Measurements from ENCODE around the gene AMBRA1. TPM values are rescaled to one million over a fixed set of nuclear protein-coding genes. Genes with fewer than 3 reads are reported as not detected.

Gene AMBRA1
- total RNA-seq, 4 donors from 2014 or later, result 20.2 to 31.3 (median 25.9) TPM

- H3K27ac ChIP-seq, result peak overlapping the region in 1 of 4 donors; percentile 16
- intact Hi-C loops (cut with DNase I), result no loop called here
- 60 to 92% methylated on average over 1 of the region's 1 CpG for WGBS, 2 donors
Measured at GRCh38 chr11:46514370-46514769, 79.5 kb downstream of the AMBRA1 start.

GRCh38 chr11:46513934-46514342, 79.9 kb downstream of the AMBRA1 start:
- H3K4me1 ChIP-seq, result peaks cover 0 to 24% (median 0%) of the 10 kb centered on the region in 3 donors
- WGBS, 2 donors, result 24 to 40% methylated on average over 3 of the region's 3 CpGs
- DNase-seq, result no peak
- intact Hi-C loops (cut with DNase I), result no loop called here
- H3K4me3 ChIP-seq, result no peak overlapping the region
- H3K36me3 ChIP-seq, result peaks cover 0 to 26% (median 0%) of the 10 kb centered on the region in 3 donors
- no peaks in the 10 kb centered on the region for H3K27me3 ChIP-seq
- H3K9me3 ChIP-seq, result no peaks in the 10 kb centered on the region
- H3K27ac ChIP-seq, result peak overlapping the region in 1 of 4 donors; percentile 16
- TF ChIP-seq POLR2A (IDR thresholded peaks at IDR 0.05) (no peak), CTCF (IDR thresholded peaks at IDR 0.05) (no peak)

More at GRCh38 chr11:46514370-46514769, 79.5 kb downstream of the AMBRA1 start:
- peaks cover 0 to 25% (median 0%) of the 10 kb centered on the region in 3 donors for H3K36me3 ChIP-seq
- H3K27me3 ChIP-seq, result no peaks in the 10 kb centered on the region
- no peak for DNase-seq
- TF ChIP-seq POLR2A (IDR thresholded peaks at IDR 0.05) (no peak), CTCF (IDR thresholded peaks at IDR 0.05) (no peak)
- H3K4me1 ChIP-seq, result peaks cover 0 to 24% (median 0%) of the 10 kb centered on the region in 3 donors
- H3K4me3 ChIP-seq, result no peak overlapping the region
- H3K9me3 ChIP-seq, result no peaks in the 10 kb centered on the region

- Histone ChIP-seq H3K27me3 (no peaks in the 10 kb centered on the region), H3K9me3 (no peaks in the 10 kb centered on the region)
- WGBS, 2 donors, result 98 to 100% methylated on average over 2 to 5 of the region's 5 CpGs
Measured at GRCh38 chr11:46512261-46512881, 81.5 kb downstream of the AMBRA1 start.

GRCh38 chr11:46511342-46511741, 82.5 kb downstream of the AMBRA1 start:
- no peak overlapping the region for H3K4me3 ChIP-seq
- peaks cover 0 to 52% (median 7%) of the 10 kb centered on the region in 3 donors for H3K36me3 ChIP-seq
- 92 to 95% methylated on average over 2 of the region's 2 CpGs for WGBS, 2 donors
- H3K27me3 ChIP-seq, result no peaks in the 10 kb centered on the region
- no peaks in the 10 kb centered on the region for H3K9me3 ChIP-seq
- no peak for DNase-seq
- intact Hi-C loops (cut with DNase I), result no loop called here
- H3K27ac ChIP-seq, result no peak overlapping the region
- H3K4me1 ChIP-seq, result peaks cover 0 to 24% (median 0%) of the 10 kb centered on the region in 3 donors
- no peak for TF ChIP-seq POLR2A (IDR thresholded peaks at IDR 0.05)
- no peak for TF ChIP-seq CTCF (IDR thresholded peaks at IDR 0.05)

More at GRCh38 chr11:46512261-46512881, 81.5 kb downstream of the AMBRA1 start:
- peaks cover 0 to 42% (median 7%) of the 10 kb centered on the region in 3 donors for H3K36me3 ChIP-seq
- H3K27ac ChIP-seq, result no peak overlapping the region
- intact Hi-C loops (cut with DNase I), result no loop called here
- H3K4me1 ChIP-seq, result peaks cover 0 to 24% (median 0%) of the 10 kb centered on the region in 3 donors
- no peak overlapping the region for H3K4me3 ChIP-seq
- TF ChIP-seq CTCF (IDR thresholded peaks at IDR 0.05), result no peak
- TF ChIP-seq POLR2A (IDR thresholded peaks at IDR 0.05), result no peak
- DNase-seq, result no peak

GRCh38 chr11:46508360-46508759, 85.5 kb downstream of the AMBRA1 start:
- Histone ChIP-seq H3K4me1 (peaks cover 0 to under 1% (median 0%) of the 10 kb centered on the region in 3 donors), H3K36me3 (peaks cover 0 to 78% (median 7%) of the 10 kb centered on the region in 3 donors), H3K4me3 (no peak overlapping the region), H3K27ac (no peak overlapping the region), H3K27me3 (no peaks in the 10 kb centered on the region), H3K9me3 (no peaks in the 10 kb centered on the region)
- no peak for DNase-seq
- WGBS, 2 donors, result 93 to 100% methylated on average over 1 of the region's 1 CpG
- TF ChIP-seq CTCF (IDR thresholded peaks at IDR 0.05) (no peak), POLR2A (IDR thresholded peaks at IDR 0.05) (no peak)
- intact Hi-C loops (cut with DNase I), result no loop called here
